ENCODE results near the gene DMTF1. TPM values are rescaled to one million over a fixed set of nuclear protein-coding genes. Genes with fewer than 3 reads are reported as not detected.

DMTF1 gene
- total and polyA plus RNA-seq, 2 of the 8 experiments (the other 6 are each of a cell fraction or from before 2014, with no cell fraction given), result 86.0 to 115 TPM

GRCh38 chr7:87173471-87173870 is 21.2 kb downstream of the DMTF1 start:
- Histone ChIP-seq H3K79me2 (ENCODE audit: control insufficient read depth in 1 of 2, insufficient read depth in 2 of 2, low read length in 2 of 2) (0 out of 4 replicates have a peak, but pooled peaks cover 0 to 8% of the 10 kb centered on the region in 2 experiments), H2AK5ac (ENCODE audit: low read depth, low read length) (no peak overlapping the region), H2BK5ac (ENCODE audit: low read depth, low read length) (no peak overlapping the region), H4K20me1 (replicated peaks in 1 of 2; ENCODE audit: control insufficient read depth in 1 of 2, insufficient read depth in 2 of 2, low read length in 2 of 2) (no peaks in the 10 kb centered on the region), H3K18ac (ENCODE audit: extremely low read depth, low read length) (no peak overlapping the region), H3K79me1 (ENCODE audit: low read depth, low read length) (no peaks in the 10 kb centered on the region), H3K23me2 (ENCODE audit: low read depth, low read length) (no peaks in the 10 kb centered on the region; the same call in 1 of the 2 replicates), H2BK120ac (replicated peaks; ENCODE audit: low read depth, low read length) (no peak overlapping the region), H3K4me3 (ENCODE audit: extremely low read depth in 1 of 4, insufficient read depth in 2 of 4, low read depth in 3 of 4, low read length in 4 of 4) (no peak overlapping the region), H2BK15ac (ENCODE audit: low read length) (no peak overlapping the region), H3K4ac (replicated peaks; ENCODE audit: insufficient read length, low read depth, low read length) (no peak overlapping the region), H3K36me3 (ENCODE audit: control insufficient read depth in 2 of 4, insufficient read depth in 4 of 4, low read length in 3 of 4) (peaks cover 18 to 94% (median 60%) of the 10 kb centered on the region in 4 experiments), H3K4me1 (replicated peaks in 1 of 4; ENCODE audit: control insufficient read depth in 3 of 4, insufficient read depth in 4 of 4, low read length in 3 of 4) (no peaks in the 10 kb centered on the region), H2BK20ac (ENCODE audit: low read length) (no peak overlapping the region), H3K4me2 (ENCODE audit: insufficient read depth in 1 of 2, low read depth in 2 of 2, low read length in 2 of 2) (no peak overlapping the region), H3K56ac (replicated peaks; ENCODE audit: insufficient read length, low read depth, low read length) (no peak overlapping the region), H3K23ac (ENCODE audit: insufficient read length) (no peak overlapping the region), H3K9ac (replicated peaks in 1 of 4; ENCODE audit: extremely low read depth in 1 of 4, low read depth in 3 of 4, low read length in 3 of 4) (no peak overlapping the region), H4K8ac (ENCODE audit: extremely low read depth, insufficient read depth, low read length) (no peak overlapping the region), H4K91ac (replicated peaks; ENCODE audit: insufficient read length, low read length) (no peak overlapping the region), H3K27ac (ENCODE audit: low read depth, low read length) (no peak overlapping the region), H2BK12ac (ENCODE audit: low read depth, low read length) (no peak overlapping the region), H4K5ac (ENCODE audit: insufficient read length, low read depth, low read length) (no peak overlapping the region), H3K9me3 (ENCODE audit: insufficient read depth in 2 of 2, low read depth in 1 of 2, low read length in 1 of 2) (no peaks in the 10 kb centered on the region), H3K14ac (ENCODE audit: insufficient read length) (no peak overlapping the region), H2AFZ (ENCODE audit: low read length) (no peak overlapping the region), H3K27me3 (replicated peaks in 1 of 4; ENCODE audit: control insufficient read depth in 3 of 4, extremely low read depth in 1 of 4, insufficient read depth in 3 of 4, low read length in 3 of 4) (no peaks in the 10 kb centered on the region)
- ChIA-PET POLR2A (ENCODE audit: partially characterized antibody) (interaction anchor here (1.1 to 2.3 kb wide), 4 partner anchors 11 to 40 kb away, joined by 3 to 6 read pairs (median 4); partner anchors contain the start of gene DMTF1), CTCF (ENCODE audit: partially characterized antibody) (interaction anchor here (2.0 to 4.5 kb wide), 2 partner anchors 11 to 29 kb away, joined by 5 to 18 read pairs; no protein-coding TSS in a partner anchor)
- no peak for DNase-seq (ENCODE audit: low read depth in 1 of 2, low spot score in 2 of 2)
- FAIRE-seq, result no peak
- WGBS, 2 experiments (ENCODE audit: extremely low coverage in 1 of 2, insufficient coverage in 1 of 2, insufficient read length in 1 of 2, insufficient replicate concordance in 2 of 2, low coverage in 1 of 2, low lambda C conversion rate in 2 of 2, missing lambda C conversion rate in 1 of 2), result 97% methylated on average over 1 of the region's 1 CpG; no CpG with 5 or more reads in 1 of the 2 experiments
- TF ChIP-seq SIN3A (conservative IDR thresholded peaks at IDR 0.05 in 1 of 2, IDR thresholded peaks at IDR 0.05 in 1 of 2; ENCODE audit: low read depth in 1 of 2, low read length in 2 of 2) (no peak), TCF12 (IDR thresholded peaks at IDR 0.05; ENCODE audit: low read depth, low read length) (no peak), SP1 (IDR thresholded peaks at IDR 0.05; ENCODE audit: low read depth, low read length) (no peak), ZNF274 (IDR thresholded peaks at IDR 0.05; ENCODE audit: borderline replicate concordance, extremely low read depth, low read length) (no peak), SAP30 (IDR thresholded peaks at IDR 0.05; ENCODE audit: insufficient read depth, insufficient replicate concordance, low read length) (no peak), EP300 (IDR thresholded peaks at IDR 0.05; ENCODE audit: borderline replicate concordance in 1 of 2, low read depth in 2 of 2, low read length in 2 of 2) (no peak), RAD21 (IDR thresholded peaks at IDR 0.05 in 1 of 2, conservative IDR thresholded peaks at IDR 0.05 in 1 of 2; ENCODE audit: low read depth in 2 of 2, low read length in 2 of 2) (no peak), SUZ12 (IDR thresholded peaks at IDR 0.05; ENCODE audit: low read length) (no peak), BACH1 (IDR thresholded peaks at IDR 0.05; ENCODE audit: low read length) (no peak), RNF2 (IDR thresholded peaks at IDR 0.05; ENCODE audit: borderline replicate concordance, low read depth, low read length, missing control alignments, poor library complexity, severe bottlenecking) (no peak), RBBP5 (IDR thresholded peaks at IDR 0.05; ENCODE audit: borderline replicate concordance, low read depth, low read length) (no peak), JUN (IDR thresholded peaks at IDR 0.05; ENCODE audit: low read depth, low read length) (no peak), CREB1 (IDR thresholded peaks at IDR 0.05) (no peak)
